ENCODE results near the gene GPR37L1. TPM values are rescaled to one million over a fixed set of nuclear protein-coding genes. Genes with fewer than 3 reads are reported as not detected.

Gene GPR37L1
- total RNA-seq, 1 donor from 2014 or later = 0.24 TPM

DNA sequence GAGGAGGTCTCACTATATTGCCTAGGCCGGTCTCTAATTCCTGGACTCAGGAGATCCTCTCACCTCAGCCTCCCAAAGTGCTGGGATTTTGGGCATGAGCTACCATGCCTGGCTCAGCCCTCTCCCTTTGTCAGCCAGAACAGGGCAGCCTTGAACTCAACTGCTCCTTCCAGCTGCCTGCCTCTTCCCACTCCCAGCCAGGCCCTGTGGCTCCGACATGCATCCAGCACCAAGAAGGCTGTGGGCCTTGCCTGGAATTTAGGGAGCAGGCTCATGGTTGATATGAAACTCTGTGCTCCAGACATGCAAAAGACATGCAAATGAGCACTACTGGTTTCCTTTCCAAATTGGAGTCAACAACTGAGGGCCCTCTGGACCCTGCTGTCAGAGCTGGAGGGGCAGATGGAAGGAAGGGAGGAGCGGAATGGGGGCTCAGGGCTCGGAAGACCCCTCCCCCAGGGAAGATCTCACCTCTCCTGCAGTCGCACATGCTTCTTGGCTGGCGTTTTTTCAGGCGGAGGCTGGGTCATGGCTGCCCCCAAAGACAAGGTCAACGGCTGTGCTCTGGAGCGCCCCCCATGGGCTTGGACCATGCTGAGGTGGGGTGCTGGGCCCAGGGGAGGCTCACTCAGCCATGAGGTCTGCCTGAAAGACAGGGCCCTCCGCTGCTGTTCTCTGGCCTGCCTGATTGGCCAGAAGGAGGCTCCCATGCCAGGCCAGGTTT lies 36.3 kb downstream of the GPR37L1 start:
- peaks cover 5% of the 10 kb centered on the region for H3K27me3 Mint-ChIP-seq
- H3K4me1 Mint-ChIP-seq (ENCODE audit: unreplicated experiment) = peaks cover 19% of the 10 kb centered on the region
- TF ChIP-seq, protein P1, sequence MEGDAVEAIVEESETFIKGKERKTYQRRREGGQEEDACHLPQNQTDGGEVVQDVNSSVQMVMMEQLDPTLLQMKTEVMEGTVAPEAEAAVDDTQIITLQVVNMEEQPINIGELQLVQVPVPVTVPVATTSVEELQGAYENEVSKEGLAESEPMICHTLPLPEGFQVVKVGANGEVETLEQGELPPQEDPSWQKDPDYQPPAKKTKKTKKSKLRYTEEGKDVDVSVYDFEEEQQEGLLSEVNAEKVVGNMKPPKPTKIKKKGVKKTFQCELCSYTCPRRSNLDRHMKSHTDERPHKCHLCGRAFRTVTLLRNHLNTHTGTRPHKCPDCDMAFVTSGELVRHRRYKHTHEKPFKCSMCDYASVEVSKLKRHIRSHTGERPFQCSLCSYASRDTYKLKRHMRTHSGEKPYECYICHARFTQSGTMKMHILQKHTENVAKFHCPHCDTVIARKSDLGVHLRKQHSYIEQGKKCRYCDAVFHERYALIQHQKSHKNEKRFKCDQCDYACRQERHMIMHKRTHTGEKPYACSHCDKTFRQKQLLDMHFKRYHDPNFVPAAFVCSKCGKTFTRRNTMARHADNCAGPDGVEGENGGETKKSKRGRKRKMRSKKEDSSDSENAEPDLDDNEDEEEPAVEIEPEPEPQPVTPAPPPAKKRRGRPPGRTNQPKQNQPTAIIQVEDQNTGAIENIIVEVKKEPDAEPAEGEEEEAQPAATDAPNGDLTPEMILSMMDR (conservative IDR thresholded peaks at IDR 0.05) = no peak
- no peaks in the 10 kb centered on the region for H3K9me3 Mint-ChIP-seq
- no peak for DNase-seq (ENCODE audit: extremely low spot score, unreplicated experiment)
- H3K36me3 Mint-ChIP-seq = no peaks in the 10 kb centered on the region
- H3K27ac Mint-ChIP-seq = no peak overlapping the region
- H3K4me3 Mint-ChIP-seq = no peak overlapping the region

DNA sequence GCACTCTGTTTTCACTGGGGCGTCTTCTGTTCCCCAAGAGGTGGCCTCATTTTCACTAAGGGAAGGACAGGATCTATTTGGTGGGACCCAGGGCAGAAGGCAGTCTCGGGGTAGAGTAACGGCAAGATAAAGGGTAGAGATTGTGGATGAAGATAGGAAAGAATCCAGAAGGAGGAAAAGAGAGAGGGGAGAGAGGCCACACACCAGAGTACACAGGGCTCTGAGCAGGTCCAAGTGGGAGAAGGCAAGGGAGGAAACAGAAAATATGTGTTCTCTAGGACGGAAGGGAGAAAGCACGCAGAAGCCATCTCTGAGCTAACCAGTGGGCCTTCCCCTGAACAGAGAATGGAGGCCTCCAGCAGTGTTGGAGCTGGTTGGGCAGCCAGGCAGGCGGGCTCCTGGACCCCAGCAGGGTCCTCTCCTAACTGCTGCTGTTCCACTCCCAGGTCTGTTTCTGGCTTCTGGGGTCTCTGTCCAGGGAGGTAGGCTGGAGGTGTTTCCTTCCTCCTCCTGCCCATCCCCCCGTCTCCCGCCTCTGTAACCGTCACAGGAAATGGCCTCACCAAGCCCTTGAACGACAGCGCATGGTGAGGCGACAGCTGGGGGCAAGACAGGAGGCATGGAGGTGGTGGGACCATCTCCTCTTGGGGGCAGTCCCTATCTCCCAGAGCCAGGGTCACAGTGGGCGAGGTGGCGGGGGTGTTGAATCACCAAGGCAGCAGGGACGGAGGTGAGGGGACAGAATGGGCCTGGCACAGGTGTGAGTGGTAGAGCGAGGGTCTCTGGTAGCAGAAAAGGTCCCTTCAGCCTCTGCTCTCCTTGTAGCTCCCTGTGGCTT lies 37.0 kb downstream of the GPR37L1 start:
- Mint-ChIP-seq H3K27me3 (peaks cover 3% of the 10 kb centered on the region), H3K36me3 (no peaks in the 10 kb centered on the region), H3K27ac (no peak overlapping the region), H3K4me1 (ENCODE audit: unreplicated experiment) (peaks cover 16% of the 10 kb centered on the region), H3K9me3 (no peaks in the 10 kb centered on the region), H3K4me3 (no peak overlapping the region)
- TF ChIP-seq, protein P1 (conservative IDR thresholded peaks at IDR 0.05) = no peak
- DNase-seq (ENCODE audit: extremely low spot score, unreplicated experiment) = no peak

DNA sequence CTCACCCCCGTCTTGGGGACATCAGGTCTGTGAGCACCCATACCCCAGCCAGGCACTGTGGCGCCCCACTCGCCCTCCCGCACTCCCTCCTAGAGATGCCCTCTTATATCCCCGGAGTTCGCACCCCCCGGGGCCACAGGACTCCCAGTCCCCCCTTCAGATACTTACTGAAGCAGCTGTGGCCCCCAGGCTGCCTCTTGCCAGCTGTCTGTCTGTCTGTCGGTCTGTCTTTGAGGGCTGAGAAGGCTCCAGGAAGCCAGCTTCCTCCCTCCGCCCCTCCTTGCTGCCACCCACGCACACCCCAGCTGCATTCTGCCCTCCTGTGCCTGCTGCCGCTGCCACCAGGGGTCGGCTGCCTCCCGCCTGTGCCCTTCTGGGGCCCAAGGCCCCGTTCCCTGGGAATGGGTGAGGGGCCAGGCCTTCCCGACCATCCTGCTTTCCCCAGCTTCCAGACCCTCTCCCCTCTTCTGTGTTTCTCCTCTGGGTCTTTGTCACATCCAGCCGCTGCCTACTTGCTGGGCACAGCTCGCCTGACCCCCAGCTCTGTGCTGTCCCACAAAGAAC lies 37.7 kb downstream of the GPR37L1 start, which contains the start of gene PTPN7:
Gene PTPN7 (minus strand): TSS at position 226 of the 564 bp plus-strand sequence. CDS start 1,200 bp downstream, outside the sequence.
- no peaks in the 10 kb centered on the region for H3K36me3 Mint-ChIP-seq
- DNase-seq (ENCODE audit: extremely low spot score, unreplicated experiment) = no peak
- H3K4me1 Mint-ChIP-seq (ENCODE audit: unreplicated experiment) = peaks cover 9% of the 10 kb centered on the region
- no peak within 1 kb of the TSS for H3K27ac Mint-ChIP-seq
- H3K27me3 Mint-ChIP-seq = no peaks in the 10 kb centered on the region
- no peaks in the 10 kb centered on the region for H3K9me3 Mint-ChIP-seq
- H3K4me3 Mint-ChIP-seq = no peak within 1 kb of the TSS
- TF ChIP-seq, protein P1 (conservative IDR thresholded peaks at IDR 0.05) = no peak

DNA sequence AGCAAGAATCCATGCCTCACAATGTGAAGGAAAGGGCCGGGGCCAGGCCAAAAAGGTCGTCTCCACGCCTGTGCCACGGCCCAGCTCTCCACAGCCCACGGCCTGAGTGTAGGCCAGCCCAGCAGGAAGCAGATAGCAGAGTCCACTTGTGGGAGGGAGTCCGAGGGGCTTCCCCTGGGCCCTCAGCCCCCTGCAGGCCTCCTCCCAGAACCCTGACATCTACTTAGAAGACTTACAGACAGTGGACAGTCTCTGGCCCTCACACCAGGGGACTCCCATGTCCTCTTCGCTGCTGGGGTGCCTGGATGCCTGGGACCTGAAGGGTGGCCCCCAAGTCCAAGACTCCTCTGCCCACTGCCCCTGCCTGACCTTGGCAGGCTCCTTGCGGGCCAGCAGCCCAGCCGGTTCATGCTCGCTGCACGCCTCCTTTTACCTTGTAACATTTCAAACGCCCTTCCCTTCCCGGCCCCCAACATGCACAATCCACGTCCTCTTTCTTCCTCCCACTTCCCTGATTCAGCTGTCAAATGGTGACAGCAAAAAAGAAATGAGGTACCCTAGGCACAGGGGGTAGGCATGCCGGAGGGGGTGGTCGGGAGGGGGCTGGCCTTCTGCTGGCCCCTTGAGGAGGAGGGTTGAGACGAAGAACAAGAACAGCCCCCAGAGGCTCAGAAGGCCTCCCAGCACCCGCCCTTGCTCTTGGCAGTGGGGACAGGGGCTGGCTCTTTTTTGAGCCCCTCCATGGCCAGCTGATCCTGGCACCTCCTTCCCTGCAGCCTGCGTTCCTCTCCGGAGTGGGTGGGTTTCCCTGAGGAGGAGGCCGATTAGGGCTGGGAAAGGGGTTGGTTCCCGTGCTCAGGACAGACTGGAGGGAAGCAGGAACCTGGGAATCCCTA lies 38.7 kb downstream of the GPR37L1 start:
- Mint-ChIP-seq H3K27ac (no peak overlapping the region), H3K36me3 (no peaks in the 10 kb centered on the region), H3K9me3 (no peaks in the 10 kb centered on the region), H3K4me1 (ENCODE audit: unreplicated experiment) (peaks cover 9% of the 10 kb centered on the region), H3K27me3 (no peaks in the 10 kb centered on the region), H3K4me3 (no peak overlapping the region)
- TF ChIP-seq, protein P1 (conservative IDR thresholded peaks at IDR 0.05) = no peak
- DNase-seq (ENCODE audit: extremely low spot score, unreplicated experiment) = no peak

DNA sequence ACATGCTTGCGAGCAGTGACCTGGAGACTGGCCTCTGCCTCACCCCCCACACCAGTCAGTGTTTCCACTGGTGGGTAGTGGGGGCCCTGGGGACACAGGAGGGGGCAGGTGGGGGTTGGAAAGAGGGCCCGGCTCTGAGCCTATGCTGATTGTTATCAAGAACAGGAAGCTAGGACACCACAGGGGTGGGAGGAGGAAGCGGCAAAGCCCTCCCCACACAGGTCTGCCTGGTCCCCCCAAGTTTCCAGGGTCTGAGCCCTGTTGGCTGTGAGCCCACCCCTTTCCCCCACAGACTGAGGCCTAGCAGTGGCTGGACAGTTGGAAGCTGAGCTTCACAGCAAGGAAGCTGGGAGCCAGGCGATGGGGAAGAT lies 39.3 kb downstream of the GPR37L1 start:
- DNase-seq (ENCODE audit: extremely low spot score, unreplicated experiment) = no peak
- Mint-ChIP-seq H3K4me3 (no peak overlapping the region), H3K4me1 (ENCODE audit: unreplicated experiment) (peaks cover 14% of the 10 kb centered on the region), H3K36me3 (no peaks in the 10 kb centered on the region), H3K27me3 (no peaks in the 10 kb centered on the region), H3K27ac (no peak overlapping the region), H3K9me3 (no peaks in the 10 kb centered on the region)
- TF ChIP-seq, protein P1 (conservative IDR thresholded peaks at IDR 0.05) = no peak

All from type B pancreatic cell (in vitro differentiated cells).